DOHH2 (cell line): ENCODE measurements around the gene CNTN1.

Source experiments
- EZH2phosphoT487 ChIP-seq: fragments of 200-600 bp; sonication (generic); IDR thresholded peaks from 2 replicates; pipeline ENCODE4 v1.6.1; 2017; ENCODE audit warnings: borderline replicate concordance, mild to moderate bottlenecking, antibody characterized with exemption, low read length, moderate library complexity, mixed read lengths
- TF ChIP-seq, protein P1 (sequence below): fragments of 200-600 bp; sonication (generic); IDR thresholded peaks from one replicate; pipeline ENCODE4 v1.5.1; 2014; ENCODE audit warnings: antibody characterized with exemption, mild to moderate bottlenecking, low read depth, low read length; ENCODE audit not compliant: poor library complexity, severe bottlenecking

DNA sequence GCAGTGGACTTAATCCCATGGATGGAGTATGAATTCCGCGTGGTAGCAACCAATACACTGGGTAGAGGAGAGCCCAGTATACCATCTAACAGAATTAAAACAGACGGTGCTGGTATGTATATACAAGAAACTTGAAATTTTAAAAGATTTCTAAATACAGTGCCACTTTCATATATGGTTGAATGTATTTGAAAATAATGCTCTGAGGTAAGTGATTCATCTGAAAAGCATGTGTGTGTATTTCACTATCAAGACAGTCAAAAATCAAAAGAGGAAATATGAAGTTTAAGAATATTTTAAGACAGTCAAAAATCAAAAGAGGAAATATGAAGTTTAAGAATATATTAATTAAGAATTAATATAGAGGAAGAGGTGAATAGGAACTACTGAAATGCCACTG, 300.9 kb downstream of the CNTN1 start:
- TF ChIP-seq, protein P1, sequence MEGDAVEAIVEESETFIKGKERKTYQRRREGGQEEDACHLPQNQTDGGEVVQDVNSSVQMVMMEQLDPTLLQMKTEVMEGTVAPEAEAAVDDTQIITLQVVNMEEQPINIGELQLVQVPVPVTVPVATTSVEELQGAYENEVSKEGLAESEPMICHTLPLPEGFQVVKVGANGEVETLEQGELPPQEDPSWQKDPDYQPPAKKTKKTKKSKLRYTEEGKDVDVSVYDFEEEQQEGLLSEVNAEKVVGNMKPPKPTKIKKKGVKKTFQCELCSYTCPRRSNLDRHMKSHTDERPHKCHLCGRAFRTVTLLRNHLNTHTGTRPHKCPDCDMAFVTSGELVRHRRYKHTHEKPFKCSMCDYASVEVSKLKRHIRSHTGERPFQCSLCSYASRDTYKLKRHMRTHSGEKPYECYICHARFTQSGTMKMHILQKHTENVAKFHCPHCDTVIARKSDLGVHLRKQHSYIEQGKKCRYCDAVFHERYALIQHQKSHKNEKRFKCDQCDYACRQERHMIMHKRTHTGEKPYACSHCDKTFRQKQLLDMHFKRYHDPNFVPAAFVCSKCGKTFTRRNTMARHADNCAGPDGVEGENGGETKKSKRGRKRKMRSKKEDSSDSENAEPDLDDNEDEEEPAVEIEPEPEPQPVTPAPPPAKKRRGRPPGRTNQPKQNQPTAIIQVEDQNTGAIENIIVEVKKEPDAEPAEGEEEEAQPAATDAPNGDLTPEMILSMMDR: no peak
- TF ChIP-seq EZH2phosphoT487: no peak
